HG03135 (cell line): ENCODE results near the gene KCNIP4.

ENCODE experiments used
- ATAC-seq: cut with Tn5 transposase; IDR thresholded peaks from one replicate; pipeline ENCODE4 v1.9.1; 2021; ENCODE audit warnings: mild to moderate bottlenecking, moderate library complexity; ENCODE audit not compliant: unreplicated experiment

KCNIP4 gene

DNA sequence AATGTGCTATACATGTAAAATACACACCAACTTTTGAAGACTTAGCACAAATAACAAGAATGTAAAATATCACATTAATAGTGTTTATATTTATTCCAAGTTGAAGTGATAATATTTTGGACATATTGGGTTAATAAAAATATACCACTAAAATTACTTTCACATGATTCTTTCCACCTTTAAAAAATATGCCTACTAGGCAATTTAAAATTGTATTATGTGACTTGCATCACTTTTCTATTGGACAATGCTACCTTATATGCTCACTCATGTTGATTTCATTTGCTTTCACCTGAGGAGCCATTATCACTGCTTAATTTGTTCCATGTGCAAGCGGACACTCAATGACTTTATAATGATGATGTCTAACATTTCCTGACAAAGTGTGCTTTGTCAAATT is 1251.8 kb downstream of the KCNIP4 start:
- no peak for ATAC-seq

DNA sequence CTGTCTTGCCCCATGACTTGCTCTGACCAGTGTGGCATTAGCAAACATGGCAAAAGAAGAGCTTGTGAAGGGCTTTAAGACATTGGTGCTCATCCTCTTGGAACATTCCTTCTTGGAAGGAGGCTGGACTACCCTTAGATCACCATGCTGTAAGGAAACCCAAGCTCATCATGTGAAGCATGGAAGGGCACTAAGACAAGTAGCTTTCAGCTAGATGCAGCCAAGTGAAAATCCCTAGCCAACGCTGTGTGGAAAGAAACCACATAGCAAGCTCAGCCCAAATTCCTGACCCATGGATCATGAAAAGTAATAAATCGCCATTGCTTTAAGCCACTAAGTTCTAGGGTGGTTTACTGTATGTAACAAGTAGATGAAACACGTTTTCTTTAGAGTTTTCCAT is 1260.7 kb downstream of the KCNIP4 start:
- ATAC-seq = no peak

DNA sequence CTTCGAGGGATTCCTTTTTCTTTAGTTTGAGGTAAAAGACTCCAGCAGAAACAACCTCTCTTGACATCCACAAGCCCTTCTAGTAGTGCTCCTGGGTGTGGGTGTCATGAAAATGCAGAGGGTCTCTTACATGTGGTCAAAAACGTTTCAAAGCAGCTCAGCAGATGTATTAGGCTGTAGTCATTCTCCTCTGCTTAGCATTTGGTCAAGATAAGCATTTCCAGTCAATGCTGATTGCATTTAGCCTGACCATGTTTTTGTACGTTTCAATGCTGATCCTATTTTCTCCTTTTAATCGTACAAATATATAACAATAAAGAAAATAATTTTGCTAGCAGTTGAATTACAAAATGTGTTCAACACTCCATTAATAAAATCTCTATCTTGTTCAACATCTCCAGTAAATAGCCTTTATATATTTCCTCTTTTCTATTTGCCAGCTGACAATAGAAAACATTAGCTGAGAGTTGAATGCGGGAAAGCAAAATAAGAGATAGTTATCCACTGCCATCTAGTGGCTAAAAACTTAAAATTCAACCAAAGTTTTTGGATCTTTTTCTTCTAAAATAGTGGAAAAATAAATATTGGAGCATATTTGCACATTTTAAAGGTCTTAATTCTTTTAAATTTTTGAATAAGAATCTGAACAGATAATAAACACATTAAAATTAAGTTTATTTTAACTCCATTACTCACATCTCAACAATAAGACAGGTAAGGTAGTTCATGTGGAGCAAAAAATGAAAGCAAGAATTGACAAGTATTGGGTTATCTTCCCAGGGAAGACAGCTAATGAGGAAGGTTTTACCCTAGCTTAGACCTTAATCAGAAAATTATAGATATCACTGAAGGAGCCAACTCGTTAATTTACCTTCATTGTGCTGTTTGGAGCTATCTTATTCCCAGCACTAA is 1263.5 kb downstream of the KCNIP4 start:
- ATAC-seq = no peak

DNA sequence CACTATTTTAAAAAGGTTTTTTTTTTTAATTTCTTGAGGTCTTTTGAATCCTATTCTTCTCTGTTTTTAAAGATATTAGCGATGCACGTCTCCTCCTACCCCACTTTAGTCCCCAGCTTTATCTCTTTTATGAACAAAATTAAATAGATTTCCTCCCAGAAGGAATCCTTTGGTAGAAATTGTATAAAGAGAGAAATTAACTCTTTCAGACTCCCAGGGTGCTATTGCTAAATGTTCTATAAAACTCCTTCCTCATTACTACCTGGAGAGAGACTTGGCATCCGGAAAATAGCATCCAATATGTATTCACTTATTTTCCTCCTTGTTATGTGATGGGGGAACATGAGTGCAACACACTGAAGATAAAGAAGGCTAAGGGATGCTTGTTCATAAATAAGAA is 1264.8 kb downstream of the KCNIP4 start:
- ATAC-seq = no peak

DNA sequence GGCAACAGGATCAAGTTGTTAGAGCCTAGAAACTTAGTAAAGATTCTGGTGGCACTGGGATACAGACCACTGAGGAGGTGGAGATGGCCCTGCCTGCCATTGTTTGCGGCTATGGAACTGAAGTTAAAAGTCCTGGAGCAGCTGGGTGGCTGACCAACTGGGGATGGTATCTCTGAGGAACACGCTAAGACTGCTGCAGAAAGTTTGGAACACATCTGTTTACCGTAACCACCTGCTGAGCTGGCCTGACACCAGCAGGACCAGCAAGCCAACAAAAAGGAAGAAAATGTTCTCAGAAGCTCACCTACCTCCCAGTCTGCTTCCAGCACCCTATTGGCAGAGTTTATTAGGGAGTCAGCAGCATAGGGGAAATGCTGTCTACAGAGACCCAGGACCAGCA is 1265.7 kb downstream of the KCNIP4 start:
- ATAC-seq = no peak

DNA sequence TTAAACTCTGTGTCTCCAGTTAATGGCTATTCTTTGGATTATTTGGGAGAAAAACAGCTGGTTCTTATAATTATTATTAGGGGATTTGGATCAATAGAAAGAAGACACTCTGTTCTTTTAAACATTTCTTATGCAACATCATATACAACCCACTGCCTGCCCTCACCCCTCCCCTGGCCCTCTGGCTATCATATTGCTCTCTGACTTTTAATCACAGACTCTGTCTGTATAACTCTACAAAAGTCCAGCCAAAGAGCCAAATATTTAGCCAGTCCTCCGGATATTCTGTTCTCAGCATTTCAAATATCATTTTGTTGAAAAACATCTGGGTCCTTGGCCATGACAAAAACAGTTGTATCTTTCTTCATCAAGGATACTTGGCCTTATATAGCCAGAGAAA is 1267.3 kb downstream of the KCNIP4 start:
- ATAC-seq = no peak

DNA sequence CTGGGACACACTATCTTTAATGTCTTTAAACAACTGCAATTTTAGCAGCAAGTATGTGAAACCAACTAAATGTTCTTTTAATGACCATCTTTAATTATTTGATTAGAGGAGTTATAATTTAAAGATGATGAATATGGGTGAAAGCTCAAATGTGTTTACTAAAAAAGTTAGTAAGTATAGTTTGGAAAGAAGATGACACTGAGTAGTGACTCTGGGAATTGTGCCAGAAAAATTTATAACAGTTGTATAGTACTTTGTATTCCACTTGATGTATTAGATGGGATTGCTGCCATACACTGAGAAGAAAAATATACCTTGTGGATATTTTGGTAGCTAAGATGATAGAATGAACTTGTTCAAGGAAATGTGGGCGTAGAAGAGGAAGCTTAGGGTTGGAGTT is 1267.8 kb downstream of the KCNIP4 start:
- no peak for ATAC-seq

DNA sequence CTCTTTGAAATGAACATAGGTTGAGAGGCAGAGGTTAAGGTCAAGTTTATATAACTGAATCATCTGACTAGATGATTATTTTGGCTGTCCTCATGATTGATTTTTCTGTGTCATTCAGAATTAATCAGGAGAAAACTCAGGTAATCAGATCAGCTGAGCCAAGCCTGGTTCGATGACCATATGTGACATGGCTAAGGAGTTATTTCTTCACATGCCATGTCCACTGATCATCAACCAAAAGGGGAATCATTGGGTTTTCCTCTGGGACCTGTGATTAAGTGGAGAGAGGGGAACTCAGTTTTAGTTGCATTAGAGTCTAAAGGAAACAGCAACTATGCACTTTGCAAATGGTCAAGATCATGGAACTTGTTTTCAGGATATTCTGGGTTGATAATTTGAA is 1268.6 kb downstream of the KCNIP4 start:
- no peak for ATAC-seq
